ENCODE measurements around the gene TRIM67. TPM values are rescaled to one million over a fixed set of nuclear protein-coding genes. Genes with fewer than 3 reads are reported as not detected.

Gene TRIM67
- total RNA-seq, 1 donor from 2014 or later = not detected

DNA sequence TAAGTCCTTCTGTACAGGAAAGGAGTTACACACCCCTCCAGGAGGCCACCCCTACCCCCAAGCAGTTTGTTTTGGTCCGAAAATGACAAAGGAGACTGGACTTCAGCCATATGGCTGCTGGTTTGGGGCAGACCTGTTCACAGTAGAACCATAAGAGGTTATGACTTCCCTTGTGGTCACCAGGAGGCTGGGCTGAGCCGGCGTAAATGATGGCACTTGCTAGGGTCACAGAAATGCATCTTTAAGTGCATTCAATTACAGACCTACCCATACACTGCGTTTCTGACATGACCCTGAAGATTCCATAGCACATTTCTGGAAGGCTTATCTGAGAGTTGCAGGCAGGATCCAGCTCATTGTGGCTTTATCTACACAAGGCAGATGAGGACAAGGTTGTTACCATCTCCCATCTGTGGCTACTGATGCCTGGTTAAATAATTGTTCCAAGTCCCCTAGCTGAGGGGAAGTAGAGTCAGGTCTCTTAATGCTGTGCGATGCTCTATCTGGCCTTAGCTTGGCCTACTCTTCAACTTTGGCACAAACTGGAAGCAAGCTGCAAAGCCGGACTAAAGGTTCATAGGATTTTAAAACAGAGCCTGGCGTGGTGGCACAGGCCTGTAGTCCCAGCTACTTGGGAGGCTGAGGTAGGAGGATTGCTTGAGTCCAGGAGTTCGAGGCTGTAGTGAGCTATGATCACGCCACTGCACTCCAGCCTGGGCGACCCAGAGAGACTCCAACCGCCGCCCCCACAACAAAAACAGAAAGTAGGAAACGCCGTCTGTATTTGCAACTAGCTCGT, 1.7 kb upstream of the TRIM67 start:
- TF ChIP-seq, protein P1, sequence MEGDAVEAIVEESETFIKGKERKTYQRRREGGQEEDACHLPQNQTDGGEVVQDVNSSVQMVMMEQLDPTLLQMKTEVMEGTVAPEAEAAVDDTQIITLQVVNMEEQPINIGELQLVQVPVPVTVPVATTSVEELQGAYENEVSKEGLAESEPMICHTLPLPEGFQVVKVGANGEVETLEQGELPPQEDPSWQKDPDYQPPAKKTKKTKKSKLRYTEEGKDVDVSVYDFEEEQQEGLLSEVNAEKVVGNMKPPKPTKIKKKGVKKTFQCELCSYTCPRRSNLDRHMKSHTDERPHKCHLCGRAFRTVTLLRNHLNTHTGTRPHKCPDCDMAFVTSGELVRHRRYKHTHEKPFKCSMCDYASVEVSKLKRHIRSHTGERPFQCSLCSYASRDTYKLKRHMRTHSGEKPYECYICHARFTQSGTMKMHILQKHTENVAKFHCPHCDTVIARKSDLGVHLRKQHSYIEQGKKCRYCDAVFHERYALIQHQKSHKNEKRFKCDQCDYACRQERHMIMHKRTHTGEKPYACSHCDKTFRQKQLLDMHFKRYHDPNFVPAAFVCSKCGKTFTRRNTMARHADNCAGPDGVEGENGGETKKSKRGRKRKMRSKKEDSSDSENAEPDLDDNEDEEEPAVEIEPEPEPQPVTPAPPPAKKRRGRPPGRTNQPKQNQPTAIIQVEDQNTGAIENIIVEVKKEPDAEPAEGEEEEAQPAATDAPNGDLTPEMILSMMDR (IDR thresholded peaks at IDR 0.05; ENCODE audit: insufficient read depth, low read length, severe bottlenecking) = no peak
- DNase-seq (ENCODE audit: low read depth) (no peak), FAIRE-seq (no peak)
- Histone ChIP-seq H3K36me3 (ENCODE audit: control insufficient read depth, insufficient read depth, low read length) (no peaks in the 10 kb centered on the region), H3K4me3 (ENCODE audit: low read depth, low read length) (no peak overlapping the region), H3K27me3 (ENCODE audit: control insufficient read depth, insufficient read depth, low read length) (peaks cover 35% of the 10 kb centered on the region)

DNA sequence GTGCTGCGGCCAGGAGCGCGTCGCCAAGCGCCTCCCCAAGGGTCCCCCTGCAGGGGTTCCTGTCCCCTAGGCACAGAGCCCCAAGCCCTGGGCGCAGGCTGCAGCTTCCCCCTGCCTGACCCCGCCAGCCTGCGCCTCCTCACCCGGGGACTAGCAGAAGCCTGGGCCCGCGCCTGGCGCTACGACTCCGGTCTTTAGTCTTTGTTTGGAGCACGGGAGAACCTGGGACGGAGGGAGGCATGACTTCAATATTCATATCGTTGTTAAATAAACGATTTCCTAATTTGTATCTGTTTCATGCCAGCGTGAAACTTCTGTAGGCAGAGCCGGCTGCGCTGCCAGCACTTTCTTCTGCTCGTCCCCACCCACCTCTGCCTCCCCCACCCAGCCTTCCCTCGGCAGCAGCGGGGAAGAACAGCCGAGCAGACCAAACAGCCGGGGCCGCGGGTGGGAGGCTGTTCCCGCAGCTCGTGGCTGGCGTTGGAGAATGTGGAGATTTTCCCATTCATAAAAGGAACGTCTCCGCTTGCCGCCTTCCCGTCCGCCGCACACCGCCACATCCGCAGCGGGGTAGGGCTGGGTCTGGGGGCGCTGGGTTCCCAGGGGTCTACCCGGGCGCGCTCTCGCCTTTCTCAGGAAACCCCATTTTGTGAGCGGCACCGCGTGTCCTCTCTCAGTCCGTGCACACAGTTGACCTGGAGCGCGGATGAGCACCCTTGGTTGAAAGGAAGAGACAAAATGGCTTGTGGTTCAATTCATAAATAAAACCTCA, 777 bp upstream of the TRIM67 start:
- TF ChIP-seq, protein P1 (IDR thresholded peaks at IDR 0.05; ENCODE audit: insufficient read depth, low read length, severe bottlenecking) = no peak
- H3K4me3 ChIP-seq (ENCODE audit: low read depth, low read length) = no peak overlapping the region

DNA sequence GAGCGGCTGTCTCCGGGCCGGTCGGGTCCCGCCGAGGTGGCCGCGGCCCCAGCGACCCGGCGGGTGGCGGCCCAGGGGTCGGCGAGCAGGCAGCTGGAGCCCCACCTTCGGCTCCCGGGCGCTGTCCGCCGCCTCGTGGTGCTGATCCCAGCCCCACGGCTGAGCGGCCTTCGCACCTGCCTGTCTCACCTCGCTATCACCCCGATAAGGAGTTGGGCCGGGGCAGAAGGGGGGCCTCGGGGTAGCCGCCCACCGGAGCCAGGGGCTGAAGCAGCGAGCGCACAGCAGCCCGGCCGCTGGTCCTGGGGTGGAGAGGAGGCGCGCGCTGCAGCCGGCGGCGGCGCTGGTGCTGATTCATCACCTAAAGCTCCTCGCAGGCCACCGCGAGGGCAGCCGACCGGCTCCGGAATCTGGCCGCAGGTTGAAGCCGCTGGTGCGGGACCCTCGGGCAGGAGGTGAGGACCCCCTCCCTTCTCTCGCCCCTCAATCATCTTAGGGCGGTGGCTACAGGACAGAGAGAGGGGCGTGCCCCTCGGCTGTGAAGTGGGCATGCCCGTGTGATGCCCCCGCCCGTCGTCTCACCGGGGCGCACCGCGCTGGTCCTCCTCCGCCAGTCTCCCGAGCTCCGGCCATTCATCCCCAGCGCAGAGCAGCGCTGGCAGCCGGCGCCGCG, 575 bp downstream of the TRIM67 start:
- DNase-seq (ENCODE audit: low read depth) (no peak), FAIRE-seq (no peak)
- H3K36me3 ChIP-seq (ENCODE audit: control insufficient read depth, insufficient read depth, low read length) = no peaks in the 10 kb centered on the region
- H3K27me3 ChIP-seq (ENCODE audit: control insufficient read depth, insufficient read depth, low read length) = peaks cover 34% of the 10 kb centered on the region
- no peak overlapping the region for H3K4me3 ChIP-seq (ENCODE audit: low read depth, low read length)
- TF ChIP-seq, protein P1 (IDR thresholded peaks at IDR 0.05; ENCODE audit: insufficient read depth, low read length, severe bottlenecking) = no peak

More for the DNA sequence above, 777 bp upstream of the TRIM67 start:
- FAIRE-seq = no peak
- Histone ChIP-seq H3K27me3 (ENCODE audit: control insufficient read depth, insufficient read depth, low read length) (peaks cover 34% of the 10 kb centered on the region), H3K36me3 (ENCODE audit: control insufficient read depth, insufficient read depth, low read length) (no peaks in the 10 kb centered on the region)
- no peak for DNase-seq (ENCODE audit: low read depth)

DNA sequence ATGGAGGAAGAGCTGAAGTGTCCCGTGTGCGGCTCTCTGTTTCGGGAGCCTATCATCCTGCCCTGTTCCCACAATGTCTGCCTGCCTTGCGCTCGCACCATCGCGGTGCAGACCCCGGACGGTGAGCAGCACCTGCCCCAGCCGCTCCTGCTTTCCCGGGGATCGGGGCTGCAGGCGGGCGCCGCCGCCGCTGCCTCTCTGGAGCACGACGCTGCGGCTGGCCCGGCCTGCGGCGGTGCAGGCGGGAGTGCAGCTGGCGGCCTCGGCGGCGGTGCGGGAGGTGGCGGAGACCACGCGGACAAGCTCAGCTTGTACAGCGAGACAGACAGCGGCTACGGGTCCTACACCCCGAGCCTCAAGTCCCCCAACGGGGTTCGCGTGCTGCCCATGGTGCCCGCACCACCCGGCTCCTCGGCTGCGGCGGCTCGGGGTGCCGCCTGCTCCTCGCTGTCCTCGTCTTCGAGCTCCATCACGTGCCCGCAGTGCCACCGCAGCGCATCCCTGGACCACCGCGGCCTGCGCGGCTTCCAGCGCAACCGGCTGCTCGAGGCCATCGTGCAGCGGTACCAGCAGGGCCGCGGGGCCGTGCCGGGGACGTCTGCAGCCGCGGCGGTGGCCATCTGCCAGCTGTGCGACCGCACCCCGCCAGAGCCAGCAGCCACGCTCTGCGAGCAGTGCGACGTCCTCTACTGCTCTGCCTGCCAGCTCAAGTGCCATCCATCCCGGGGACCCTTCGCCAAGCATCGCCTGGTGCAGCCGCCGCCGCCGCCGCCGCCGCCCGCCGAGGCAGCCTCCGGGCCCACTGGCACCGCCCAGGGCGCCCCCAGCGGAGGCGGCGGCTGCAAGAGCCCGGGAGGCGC, 1.3 kb downstream of the TRIM67 start:
- Histone ChIP-seq H3K4me3 (ENCODE audit: low read depth, low read length) (no peak overlapping the region), H3K36me3 (ENCODE audit: control insufficient read depth, insufficient read depth, low read length) (no peaks in the 10 kb centered on the region), H3K27me3 (ENCODE audit: control insufficient read depth, insufficient read depth, low read length) (peaks cover 34% of the 10 kb centered on the region)
- DNase-seq (ENCODE audit: low read depth) (no peak), FAIRE-seq (no peak)
- TF ChIP-seq, protein P1 (IDR thresholded peaks at IDR 0.05; ENCODE audit: insufficient read depth, low read length, severe bottlenecking) = no peak

DNA sequence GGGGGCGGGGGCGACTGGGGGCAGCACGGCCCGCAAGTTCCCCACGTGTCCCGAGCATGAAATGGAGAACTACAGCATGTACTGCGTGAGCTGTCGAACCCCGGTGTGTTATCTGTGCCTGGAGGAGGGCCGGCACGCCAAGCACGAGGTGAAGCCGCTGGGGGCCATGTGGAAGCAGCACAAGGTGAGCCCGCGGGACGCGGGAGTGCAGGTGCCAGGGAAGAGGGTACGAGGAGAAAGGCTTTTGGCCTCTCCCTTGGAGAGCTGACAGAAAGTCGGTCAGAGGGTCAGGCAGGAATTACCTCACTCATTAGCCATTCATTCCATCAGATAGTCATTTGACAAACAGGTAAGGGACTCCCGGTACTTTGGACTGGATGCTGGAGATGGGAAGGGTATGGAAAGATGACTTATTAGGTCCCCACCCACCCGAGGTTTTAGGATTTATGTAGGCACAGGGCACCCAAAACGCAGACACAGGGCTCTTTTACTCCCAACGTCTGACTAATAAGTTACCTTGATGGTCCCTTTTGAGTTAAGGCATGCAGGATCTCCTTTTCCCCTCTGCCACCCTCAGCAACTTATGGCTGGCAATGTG, 2.1 kb downstream of the TRIM67 start:
- Histone ChIP-seq H3K27me3 (ENCODE audit: control insufficient read depth, insufficient read depth, low read length) (peaks cover 34% of the 10 kb centered on the region), H3K36me3 (ENCODE audit: control insufficient read depth, insufficient read depth, low read length) (no peaks in the 10 kb centered on the region), H3K4me3 (ENCODE audit: low read depth, low read length) (no peak overlapping the region)
- no peak for DNase-seq (ENCODE audit: low read depth)
- TF ChIP-seq, protein P1 (IDR thresholded peaks at IDR 0.05; ENCODE audit: insufficient read depth, low read length, severe bottlenecking) = no peak
- FAIRE-seq = no peak

Data from bronchial epithelial cell (primary cell).